SK-N-DZ (cell line): ENCODE results near the gene ELP5.

Experiments used
- DNase-seq: peaks from one replicate; pipeline ENCODE4 v3.0.0-alpha.2; 2015; ENCODE audit warnings: low spot score

Gene ELP5

DNA sequence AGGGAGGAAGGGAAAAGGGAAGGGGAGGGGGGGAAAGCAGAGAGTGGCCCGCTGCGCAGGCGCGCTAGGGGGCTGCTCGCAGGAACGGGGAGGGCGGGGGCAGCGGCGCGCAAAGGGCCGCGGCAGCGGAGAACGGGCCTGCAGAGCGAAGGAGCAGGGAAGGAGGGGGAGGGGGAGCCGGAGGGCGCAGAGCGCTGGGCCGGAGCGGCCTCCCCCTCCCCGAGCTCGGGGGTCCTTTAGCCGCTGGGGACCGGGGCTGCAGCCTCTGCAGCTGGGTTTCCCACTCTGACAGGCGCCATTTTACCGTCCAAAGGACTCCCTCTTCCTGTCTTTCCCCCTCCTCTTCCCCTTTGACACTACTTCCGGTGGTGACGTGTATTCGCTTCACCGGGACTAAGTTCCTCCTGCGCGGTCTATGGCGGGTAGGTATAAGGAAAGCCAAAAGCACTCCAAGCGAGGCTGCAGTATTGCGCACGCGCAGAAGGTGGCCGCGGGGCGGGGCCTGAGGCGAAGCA, 297 bp upstream of the ELP5 start, which contains the start of gene CTDNEP1:
Gene CTDNEP1, minus strand, starts transcription at position 74 of the 515 bp plus-strand sequence. CDS start 438 bp downstream, outside the sequence.
- peak; percentile 100 for DNase-seq

DNA sequence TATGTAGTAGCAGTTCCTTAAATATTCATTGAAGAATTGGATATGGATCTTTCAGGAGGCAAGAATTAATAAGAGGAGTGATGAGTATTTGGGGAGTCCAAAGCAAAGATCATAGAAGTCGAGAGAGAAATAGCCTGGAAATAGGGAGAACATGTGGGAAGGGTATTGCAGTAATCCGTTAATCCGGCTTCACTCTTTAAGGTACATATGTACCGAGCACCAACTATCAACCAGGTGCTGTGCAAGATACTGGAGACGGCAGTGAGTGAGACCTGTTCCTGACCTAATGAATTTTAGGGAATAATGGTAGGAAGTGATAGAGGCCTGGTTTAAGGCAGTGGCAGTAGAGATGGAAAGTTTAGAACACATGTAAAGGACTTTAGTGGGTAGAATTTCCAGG, 1.1 kb downstream of the ELP5 start:
- DNase-seq = no peak

DNA sequence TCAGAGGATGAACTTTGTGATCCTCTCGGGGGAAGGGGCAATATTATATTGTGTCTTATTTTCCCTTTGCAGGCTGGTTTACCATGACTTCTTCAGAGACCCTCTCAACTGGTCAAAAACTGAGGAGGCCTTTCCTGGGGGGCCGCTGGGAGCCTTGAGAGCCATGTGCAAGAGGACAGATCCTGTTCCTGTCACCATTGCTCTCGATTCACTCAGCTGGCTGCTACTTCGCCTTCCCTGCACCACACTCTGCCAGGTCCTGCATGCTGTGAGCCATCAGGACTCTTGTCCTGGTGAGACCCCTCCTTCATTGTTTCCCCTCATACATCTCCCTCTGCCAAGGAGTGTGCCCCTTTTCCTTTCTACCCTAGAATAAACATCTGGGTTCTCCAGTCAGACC, 2.5 kb downstream of the ELP5 start:
- DNase-seq = no peak

DNA sequence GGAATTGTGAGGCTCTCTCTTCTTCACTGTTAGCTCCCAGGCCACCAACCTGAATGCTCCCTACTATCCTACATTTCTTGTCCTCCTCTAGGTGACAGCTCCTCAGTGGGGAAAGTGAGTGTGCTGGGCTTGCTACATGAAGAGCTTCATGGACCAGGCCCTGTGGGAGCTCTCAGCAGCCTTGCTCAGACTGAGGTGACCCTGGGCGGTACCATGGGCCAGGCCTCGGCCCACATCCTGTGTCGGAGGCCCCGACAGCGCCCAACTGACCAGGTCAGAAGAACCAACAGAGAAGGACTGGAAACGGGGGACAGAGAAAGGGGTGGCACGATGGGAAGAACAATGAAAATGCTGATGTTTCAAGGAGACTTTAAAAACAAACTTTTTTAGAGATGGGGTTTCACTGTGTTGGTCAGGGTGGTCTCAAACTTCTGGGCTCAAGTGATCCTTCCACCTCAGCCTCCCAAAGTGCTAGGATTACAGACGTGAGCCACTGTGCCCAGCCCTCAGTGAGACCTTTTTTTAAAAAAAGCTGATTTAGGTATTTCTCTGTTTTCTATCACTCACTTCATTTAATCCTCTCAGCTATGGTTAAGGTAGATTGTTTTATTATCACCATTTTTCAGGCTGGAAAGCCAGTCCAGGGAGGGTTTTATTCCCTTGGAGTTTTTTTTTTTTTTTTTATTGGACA, 4.9 kb downstream of the ELP5 start:
- no peak for DNase-seq

DNA sequence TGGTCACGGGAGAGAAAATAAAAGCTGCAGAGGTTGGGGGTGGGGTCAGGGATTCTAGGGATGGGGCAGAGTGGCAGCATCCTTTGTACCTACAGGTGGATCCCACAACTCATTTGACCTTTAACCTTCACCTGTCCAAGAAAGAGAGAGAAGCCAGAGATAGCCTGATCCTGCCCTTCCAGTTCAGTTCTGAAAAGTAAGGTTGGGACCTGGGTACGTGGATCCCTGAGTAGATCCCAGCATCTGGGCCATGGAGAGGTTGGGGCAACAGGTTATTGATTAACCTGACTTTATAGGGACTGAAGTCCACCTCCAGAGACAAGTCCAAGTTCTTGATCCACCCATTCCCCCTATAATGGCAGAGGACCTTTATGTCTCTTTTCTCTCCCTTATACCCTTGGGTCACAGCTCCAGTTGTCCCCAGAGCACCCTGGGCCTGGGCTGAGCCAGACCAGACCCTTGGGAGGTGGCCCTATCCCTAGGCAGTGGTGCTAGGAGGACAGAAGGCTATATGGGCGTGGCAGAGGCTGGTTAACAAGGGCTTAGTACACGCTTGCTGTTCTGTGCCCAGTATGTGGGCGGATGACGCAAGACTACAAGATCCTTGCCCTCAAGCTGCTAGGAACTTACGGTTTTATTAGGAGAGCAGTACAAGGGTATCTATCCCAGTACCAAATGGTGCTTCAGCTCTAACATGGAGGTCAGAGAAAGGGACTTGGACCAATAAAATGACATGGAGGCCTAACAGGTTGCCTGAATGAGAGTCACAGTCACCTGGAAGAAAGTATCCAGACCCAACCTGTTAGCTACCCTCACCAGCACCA, 6.9 kb downstream of the ELP5 start:
- no peak for DNase-seq

DNA sequence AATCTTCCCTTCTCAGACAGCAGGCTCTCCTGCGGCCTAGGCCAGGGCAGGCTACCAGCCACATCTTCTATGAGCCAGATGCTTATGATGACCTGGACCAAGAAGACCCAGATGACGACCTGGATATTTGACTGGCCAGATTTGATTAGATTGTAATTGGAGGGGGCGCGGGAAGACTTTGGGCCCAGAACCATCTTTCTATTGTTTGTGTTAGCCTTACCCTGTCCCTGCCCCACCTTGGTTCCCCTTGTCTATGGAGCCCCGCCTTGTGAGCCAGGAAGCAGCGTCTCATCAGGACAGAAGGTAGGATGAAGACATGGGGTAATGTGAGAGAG, 7.5 kb downstream of the ELP5 start:
- no peak for DNase-seq

DNA sequence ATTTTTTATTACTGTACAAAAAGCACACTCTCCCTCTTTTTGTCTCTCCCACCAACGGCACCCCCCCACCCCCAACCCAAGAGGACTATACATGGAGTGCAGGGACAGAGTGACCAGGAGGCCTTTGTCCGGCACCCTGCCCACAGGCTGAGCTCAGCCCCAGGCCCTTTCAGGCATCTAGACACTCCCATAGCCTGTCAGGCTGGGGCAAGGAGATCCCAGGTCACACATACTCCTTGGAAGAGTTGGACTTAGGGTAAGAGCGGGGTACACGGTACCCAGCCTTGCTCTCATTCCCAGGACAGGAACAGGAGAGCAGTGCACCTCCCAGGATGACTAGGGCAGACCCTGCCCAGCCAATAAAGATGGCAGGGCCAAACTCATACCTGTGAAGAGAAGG, 8.1 kb downstream of the ELP5 start:
- no peak for DNase-seq

DNA sequence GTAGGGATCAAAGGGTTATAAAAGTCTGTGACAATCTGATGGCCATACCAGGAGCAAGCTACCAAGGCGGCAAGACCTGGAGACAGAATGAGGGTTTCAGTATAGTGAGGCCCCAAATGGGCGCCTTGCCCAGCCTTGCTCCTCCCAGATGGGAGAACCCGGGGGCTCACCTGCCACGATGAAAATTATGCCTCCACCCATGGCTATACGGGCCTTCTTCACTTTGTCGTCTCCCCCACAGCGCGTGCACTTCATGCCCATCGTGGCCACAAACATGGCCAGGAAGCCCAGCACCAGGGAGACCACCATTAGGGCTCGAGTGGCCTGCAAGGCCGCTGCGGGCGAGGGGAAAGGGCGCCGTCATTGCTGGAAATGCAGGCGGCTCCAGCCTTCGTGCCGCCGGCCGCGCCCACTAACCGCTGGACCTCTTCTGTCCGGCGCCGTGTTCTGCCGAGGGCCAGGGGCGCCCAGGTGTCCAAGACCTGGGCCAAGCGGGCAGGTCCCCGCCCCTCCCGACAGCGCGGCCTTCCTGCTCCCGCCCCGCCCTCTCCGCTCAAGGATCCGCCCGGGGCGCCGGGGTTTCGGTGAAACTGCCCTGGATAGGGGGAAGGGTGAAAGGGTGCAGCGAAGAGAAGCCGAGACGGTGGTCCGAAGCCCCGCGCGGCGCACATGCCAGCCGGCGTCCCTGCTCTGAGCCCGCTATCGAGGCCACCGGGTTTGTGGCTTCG, 8.8 kb downstream of the ELP5 start:
- DNase-seq = no peak

DNA sequence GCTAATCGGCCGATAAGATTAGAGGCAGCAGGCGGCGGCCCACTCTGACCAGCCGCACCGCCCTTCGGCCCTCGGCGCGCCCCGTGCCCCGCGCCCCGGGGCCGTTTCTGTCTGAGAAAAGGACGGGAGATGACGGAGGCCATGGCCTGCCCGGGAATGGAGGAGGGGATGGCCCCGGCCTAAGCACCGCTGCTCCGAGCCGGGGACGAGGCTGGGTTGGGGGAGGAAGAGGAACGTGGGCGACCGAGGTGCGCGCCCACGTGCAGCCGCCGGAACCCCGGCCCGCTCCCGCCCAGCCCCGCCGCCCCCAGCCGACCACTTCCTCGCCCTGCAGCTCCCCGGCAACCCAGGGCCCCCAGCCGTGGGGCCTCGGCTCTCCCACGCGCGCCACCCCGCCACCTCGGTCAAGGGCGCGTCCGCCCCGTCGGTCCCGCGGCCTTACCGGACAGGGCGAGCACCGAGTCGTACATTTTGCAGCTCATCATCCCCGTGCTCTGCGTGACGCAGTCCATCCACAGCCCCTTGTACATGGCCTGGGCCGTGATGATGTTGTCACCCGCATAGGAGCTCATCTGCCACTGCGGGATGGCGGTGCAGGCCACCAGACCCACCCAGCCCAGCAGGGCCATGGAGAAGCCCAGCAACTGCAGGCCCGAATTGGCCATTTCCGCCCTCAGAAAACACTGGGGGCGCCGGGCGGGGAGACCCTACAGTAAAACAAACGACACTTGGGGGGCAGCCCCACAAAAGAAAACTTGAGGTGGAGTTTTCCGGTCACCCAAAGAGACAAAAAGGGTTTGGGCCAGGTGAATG, 9.6 kb downstream of the ELP5 start:
- DNase-seq = no peak

DNA sequence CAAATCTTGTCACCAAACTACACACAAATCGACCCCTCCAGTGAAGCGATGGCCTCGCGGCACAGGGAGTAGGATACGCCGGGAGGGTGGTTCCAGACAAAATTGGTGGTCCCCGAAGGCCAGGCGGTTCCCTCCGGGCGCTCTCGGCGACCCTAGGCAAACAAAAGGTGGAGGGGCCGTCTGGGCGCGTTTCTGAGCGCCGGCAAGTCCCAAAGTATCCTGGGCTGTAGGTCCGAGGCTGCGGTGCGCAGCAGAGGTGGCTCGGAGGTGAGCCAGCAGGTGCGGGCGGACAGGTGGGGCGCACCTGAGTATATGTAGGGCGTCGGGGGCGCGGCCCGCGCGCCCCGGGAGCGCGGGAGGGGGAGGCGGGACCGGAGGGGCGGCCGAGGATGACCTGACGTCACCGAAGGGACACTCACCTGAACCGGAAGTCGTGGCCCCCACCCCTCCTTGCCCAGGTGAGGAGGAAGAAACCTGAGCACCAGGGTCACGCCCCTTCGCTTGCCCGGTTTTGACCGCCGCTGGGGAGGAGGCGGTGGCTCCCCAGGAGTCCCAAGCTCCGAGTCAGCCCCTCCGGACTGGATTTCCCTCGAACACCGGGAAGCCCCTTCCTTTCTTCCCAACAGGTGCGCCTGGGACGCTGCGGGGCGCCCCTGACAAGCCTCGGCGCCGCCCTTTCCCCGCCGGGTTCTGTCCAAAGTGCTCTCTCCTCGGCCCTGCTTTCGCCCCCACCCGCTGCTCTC, 10.3 kb downstream of the ELP5 start, which contains the start of gene CLDN7:
Gene CLDN7, minus strand, starts transcription at position 287 of the 743 bp plus-strand sequence. CDS start 435 bp downstream, outside the sequence.
- DNase-seq = no peak

DNA sequence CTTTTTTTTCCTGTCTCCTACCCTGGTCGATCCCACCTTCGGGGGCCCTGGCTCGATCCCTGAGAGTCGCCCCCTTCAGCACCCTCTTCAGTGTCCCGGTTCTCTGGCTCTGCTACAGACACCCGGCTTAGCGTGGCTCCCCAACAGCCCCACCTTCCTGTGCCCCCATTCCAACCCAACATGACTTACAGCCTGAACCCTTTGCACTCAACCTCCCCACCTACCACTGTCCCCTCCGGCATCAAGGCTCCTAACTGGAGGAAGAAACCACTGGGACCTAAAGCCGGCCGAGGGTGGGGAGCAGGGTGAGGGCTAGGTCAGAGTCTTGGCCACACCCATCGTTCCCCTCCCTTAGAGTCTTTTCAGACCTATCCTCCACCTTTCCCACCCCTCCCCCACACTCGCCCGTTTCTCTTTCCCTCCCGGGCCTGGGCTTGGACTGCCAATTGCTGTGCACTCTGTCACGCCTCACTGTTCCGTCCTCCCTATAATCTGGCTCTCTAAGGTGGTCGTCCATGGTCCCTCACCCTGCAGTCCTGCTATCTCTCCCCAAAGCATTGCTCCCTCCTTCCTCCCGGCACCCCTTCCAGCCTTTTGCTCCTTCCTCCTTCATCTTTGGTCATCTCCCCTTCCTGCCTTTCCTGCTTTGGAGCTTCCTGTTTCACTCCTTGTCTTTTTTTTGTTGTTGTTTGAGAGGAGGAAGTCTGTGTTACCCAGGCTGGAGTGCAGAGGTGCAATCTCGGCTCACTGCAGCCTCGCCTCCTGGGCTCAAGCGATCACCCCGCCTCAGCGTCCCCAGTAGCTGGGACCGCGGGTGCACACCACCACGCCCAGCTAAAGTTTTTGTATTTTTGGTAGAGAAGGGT, 11.2 kb downstream of the ELP5 start:
- DNase-seq = no peak

DNA sequence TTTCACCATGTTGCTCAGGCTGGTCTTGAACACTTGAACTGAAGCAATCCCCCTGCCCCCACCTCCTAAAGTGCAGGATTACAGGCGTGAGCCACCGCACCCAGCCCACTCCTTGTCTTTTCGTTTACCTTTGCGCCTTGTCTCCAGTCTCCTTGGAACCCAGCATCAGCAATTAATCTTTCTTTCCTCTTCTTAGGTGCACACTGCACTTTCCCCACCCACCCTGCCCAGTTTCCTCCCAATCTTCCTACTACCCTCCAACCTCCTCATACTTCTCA, 11.7 kb downstream of the ELP5 start:
- no peak for DNase-seq

DNA sequence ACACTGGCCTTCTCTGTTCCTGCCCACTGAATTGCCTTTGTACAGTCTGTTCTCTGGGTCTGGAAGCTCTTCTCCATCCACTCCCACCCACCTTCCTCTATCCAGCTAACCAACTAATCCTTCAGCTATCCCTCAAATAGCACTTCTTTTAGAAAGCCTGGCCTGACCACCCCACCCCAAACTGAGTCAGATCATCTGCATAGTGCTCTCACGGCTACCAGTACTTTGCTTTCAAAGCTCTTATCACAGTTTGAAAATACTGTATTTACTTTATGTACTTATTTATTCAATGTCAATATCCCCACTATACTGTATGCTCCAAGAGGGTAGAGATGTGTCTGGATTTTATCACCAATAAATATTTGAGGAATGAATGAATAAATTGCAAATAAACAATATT, 14.8 kb downstream of the ELP5 start:
- DNase-seq = no peak

DNA sequence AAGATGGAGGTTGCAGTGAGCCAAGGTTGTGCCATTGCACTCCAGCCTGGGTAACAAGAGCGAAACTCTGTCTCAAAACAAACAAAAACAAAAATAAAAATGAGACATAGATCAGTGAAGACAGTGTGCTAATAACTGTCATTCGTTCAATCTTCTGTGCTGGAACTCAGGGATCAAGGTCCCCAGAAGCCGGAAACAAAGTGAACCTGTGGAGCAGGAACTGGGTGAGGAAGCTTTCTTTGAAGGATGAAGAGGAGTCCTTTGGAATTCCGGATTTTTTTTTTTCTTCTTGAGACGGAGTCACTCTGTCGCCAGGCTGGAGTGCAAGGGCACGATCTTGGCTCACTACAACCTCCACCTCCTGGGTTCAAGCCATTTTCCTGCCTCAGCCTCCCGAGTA, 27.4 kb downstream of the ELP5 start:
- no peak for DNase-seq

DNA sequence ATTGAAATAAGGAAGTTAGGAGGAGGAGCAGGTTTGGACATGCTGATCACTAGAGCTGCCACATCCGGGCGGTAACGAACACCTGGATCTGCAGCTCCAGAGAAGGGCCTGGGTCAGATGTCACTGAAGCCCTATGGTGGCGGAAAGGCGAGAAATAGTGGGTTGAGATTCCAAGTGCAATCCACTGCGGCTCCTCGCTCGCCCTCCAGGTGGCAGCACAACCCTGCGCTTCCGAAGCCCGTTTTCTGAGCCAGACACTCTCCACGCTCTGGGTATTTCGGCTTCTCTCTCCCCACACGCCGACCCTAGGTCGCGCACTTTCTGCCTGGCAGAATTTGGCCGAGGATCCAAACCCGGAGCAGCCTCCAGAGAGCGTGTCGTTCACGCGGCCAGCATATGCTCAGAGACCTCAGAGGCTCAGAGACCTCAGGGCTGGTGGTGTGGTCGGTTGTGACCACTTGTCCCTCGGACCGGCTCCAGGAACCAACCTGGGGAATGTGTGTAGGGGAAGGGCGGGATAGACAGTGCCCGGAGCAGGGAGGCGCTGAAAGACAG, 28.6 kb downstream of the ELP5 start:
- peak; percentile 88 for DNase-seq

DNA sequence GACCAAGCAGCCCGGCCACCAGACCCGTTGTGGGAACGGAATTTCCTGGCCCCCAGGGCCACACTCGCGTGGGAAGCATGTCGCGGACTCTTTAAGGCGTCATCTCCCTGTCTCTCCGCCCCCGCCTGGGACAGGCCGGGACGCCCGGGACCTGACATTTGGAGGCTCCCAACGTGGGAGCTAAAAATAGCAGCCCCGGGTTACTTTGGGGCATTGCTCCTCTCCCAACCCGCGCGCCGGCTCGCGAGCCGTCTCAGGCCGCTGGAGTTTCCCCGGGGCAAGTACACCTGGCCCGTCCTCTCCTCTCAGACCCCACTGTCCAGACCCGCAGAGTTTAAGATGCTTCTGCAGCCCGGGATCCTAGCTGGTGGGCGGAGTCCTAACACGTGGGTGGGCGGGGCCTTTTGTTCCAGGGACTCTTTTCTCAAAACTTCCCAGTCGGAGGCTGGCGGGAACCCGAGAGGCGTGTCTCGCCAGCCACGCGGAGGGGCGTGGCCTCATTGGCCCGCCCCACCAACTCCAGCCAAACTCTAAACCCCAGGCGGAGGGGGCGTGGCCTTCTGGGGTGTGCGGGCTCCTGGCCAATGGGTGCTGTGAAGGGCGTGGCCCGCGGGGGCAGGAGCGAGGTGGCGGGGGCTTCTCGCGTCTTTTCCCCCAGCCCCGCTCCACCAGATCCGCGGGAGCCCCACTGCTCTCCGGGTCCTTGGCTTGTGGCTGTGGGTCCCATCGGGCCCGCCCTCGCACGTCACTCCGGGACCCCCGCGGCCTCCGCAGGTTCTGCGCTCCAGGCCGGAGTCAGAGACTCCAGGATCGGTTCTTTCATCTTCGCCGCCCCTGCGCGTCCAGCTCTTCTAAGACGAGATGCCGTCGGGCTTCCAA, 29.3 kb downstream of the ELP5 start, which contains the start of gene SLC2A4:
Gene SLC2A4, plus strand, starts transcription at position 645 of the 879 bp plus-strand sequence. Its CDS starts 217 bp downstream, at position 862.
- DNase-seq = peak; percentile 98

DNA sequence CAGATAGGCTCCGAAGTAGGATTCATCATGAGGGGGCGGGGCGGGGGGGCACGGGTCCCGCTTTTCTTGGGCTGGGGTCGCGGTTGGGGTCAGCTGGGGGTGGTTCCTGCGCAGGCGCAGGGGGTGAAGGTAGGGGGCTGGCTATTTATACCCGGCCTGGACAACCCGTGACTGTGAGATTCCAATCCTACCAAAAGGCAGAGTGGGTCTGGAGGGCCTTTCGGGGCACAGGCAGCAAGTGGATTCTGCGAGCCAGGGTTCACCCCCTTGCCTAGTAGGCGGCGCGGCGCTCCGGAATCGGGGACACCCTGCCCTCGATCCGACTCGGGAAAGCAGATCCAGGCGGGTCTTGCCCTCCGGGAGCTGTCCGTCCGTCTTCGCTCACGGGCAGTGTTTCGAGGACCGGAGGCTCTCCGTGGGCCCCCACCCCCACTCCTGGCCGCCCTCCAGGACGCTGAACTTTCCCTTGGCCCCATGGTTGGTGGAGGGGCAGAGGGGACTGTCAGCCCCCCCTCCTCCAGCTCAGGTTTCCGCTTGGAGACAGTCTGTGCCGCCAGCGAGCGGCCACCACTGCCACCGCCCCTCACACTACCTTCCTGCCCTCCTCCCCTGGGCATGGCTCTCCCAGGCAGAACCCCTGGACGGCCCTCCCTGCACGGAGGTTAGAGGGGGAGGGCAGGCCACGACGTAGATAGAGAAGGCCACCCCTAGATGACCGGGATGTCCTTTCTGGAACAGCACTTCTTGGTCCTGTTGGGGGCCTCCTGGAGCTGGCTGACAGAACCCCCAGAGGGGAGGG, 30.1 kb downstream of the ELP5 start:
- DNase-seq = no peak
